Measurements from ENCODE around the gene TSHZ3. TPM values are rescaled to one million over a fixed set of nuclear protein-coding genes. Genes with fewer than 3 reads are reported as not detected.

Gene TSHZ3
- total RNA-seq, 1 experiment from 2014 or later, result 3.2 TPM

DNA sequence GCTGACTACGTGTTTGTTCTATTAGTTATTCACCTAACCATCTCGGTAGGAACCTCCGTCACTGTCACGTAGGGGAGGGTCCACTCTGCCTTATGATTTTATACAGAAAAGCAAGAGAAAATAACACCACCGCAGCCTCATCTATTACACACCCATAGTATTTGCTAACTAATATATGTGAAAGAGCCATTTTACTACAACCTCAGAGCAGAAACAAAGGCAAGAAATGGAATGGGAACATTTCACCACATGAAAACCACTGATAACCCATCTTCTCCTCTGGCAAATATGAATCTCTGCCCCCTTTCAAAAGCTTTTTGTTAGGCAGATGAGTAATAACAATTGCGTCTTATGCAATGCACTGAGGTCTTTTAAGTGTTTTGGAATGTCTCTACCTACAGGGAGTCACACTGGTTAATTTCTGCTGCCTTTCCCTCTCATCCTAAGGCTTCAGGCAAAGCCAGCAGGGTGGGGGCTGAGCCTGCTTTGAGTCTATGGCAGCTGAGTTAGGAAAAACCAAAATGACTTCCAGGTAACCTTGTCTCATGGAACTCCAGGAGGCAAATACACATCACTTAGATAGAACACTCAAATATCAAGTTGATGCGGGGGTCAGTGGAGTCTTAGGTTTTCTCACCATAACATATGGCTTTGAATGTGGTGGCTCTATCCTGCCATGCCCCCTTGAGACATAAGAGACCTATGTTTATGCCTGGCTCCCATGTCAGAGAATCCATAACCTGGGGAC is 15.0 kb downstream of the TSHZ3 start:
- Mint-ChIP-seq H3K4me3 (no peak overlapping the region), H3K36me3 (ENCODE audit: insufficient read depth in 1 of 3, low read depth in 3 of 3) (no peaks in the 10 kb centered on the region), H3K27me3 (ENCODE audit: low read depth) (no peaks in the 10 kb centered on the region), H3K9me3 (no peaks in the 10 kb centered on the region; a peak in 1 of 5 replicates), H3K4me1 (peaks cover 41% of the 10 kb centered on the region in 2 experiments), H3K27ac (peak overlapping the region in 2 of 3 experiments; percentile 24 to 30; a peak in 2 of 7 replicates)
- no peak overlapping the region for H2BK120ac ChIP-seq (ENCODE audit: low read depth, low read length, poor library complexity, severe bottlenecking)
- no CpG with 5 or more reads among the region's 7 CpGs for WGBS (ENCODE audit: extremely low coverage, insufficient read length, low lambda C conversion rate)
- H3K4me1 ChIP-seq (ENCODE audit: insufficient read depth, low read length), result peaks cover 9% of the 10 kb centered on the region; the same call in 1 of the 2 replicates
- TF ChIP-seq, protein P1, sequence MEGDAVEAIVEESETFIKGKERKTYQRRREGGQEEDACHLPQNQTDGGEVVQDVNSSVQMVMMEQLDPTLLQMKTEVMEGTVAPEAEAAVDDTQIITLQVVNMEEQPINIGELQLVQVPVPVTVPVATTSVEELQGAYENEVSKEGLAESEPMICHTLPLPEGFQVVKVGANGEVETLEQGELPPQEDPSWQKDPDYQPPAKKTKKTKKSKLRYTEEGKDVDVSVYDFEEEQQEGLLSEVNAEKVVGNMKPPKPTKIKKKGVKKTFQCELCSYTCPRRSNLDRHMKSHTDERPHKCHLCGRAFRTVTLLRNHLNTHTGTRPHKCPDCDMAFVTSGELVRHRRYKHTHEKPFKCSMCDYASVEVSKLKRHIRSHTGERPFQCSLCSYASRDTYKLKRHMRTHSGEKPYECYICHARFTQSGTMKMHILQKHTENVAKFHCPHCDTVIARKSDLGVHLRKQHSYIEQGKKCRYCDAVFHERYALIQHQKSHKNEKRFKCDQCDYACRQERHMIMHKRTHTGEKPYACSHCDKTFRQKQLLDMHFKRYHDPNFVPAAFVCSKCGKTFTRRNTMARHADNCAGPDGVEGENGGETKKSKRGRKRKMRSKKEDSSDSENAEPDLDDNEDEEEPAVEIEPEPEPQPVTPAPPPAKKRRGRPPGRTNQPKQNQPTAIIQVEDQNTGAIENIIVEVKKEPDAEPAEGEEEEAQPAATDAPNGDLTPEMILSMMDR (conservative IDR thresholded peaks at IDR 0.05), result no peak
- no peak overlapping the region for H3T11ph ChIP-seq (ENCODE audit: low read length)
- no peak overlapping the region for H2AFZ ChIP-seq (ENCODE audit: low read length)
- H3K9ac ChIP-seq (ENCODE audit: extremely low read depth, insufficient read length, low read length), result no peak overlapping the region
- no peak overlapping the region for H2BK12ac ChIP-seq (ENCODE audit: insufficient read length, low read depth, low read length)
- H3K4ac ChIP-seq (ENCODE audit: low read depth, low read length), result no peak overlapping the region
- no peak overlapping the region for H2BK5ac ChIP-seq (ENCODE audit: insufficient read length, low read length)
- H3K4me2 ChIP-seq (ENCODE audit: insufficient read depth, insufficient read length, low read length), result no peak overlapping the region
- no peak overlapping the region for H2BK20ac ChIP-seq (ENCODE audit: low read depth, low read length, poor library complexity, severe bottlenecking)
- no peak for DNase-seq
- no peak overlapping the region for H4K5ac ChIP-seq (ENCODE audit: insufficient read length, low read depth, low read length)
- H4K8ac ChIP-seq (replicated peaks; ENCODE audit: insufficient read length, low read depth, low read length), result no peak overlapping the region
- no peak overlapping the region for H3K27ac ChIP-seq (ENCODE audit: insufficient read length, low read depth, low read length)
- no peaks in the 10 kb centered on the region for H3K79me1 ChIP-seq (ENCODE audit: insufficient read depth, low read depth, low read length, poor library complexity, severe bottlenecking)
- H4K91ac ChIP-seq (ENCODE audit: insufficient read length, low read depth, low read length), result no peak overlapping the region
- no peak overlapping the region for H2AK5ac ChIP-seq (ENCODE audit: insufficient read length, low read length)
- no peaks in the 10 kb centered on the region for H4K20me1 ChIP-seq (ENCODE audit: control insufficient read depth, insufficient read depth, insufficient read length)
- H3K27me3 ChIP-seq (ENCODE audit: insufficient read depth, low read length), result no peaks in the 10 kb centered on the region
- H3K9me3 ChIP-seq (ENCODE audit: control insufficient read depth, low read depth, low read length), result no peaks in the 10 kb centered on the region
- H3K23me2 ChIP-seq (ENCODE audit: insufficient read length, low read depth, low read length, poor library complexity, severe bottlenecking), result no peaks in the 10 kb centered on the region
- H3K79me2 ChIP-seq (ENCODE audit: insufficient read depth, low read length), result peaks cover 12% of the 10 kb centered on the region; the same call in 1 of the 2 replicates
- no peak overlapping the region for H3K18ac ChIP-seq (ENCODE audit: insufficient read length, low read depth, low read length)
- H2BK15ac ChIP-seq (ENCODE audit: low read depth, low read length), result no peak overlapping the region
- H3K56ac ChIP-seq (ENCODE audit: insufficient read length, low read depth, low read length), result no peak overlapping the region
- H3K14ac ChIP-seq (ENCODE audit: insufficient read depth, low read length), result no peak overlapping the region
- H3K23ac ChIP-seq (ENCODE audit: insufficient read length, low read depth, low read length), result no peak overlapping the region
